ENCODE results near the gene APC2. TPM values are rescaled to one million over a fixed set of nuclear protein-coding genes. Genes with fewer than 3 reads are reported as not detected.

APC2 gene
- total RNA-seq, 1 experiment from 2014 or later: 11.9 TPM

GRCh38 chr19:1503925-1504773 lies 54.2 kb downstream of the APC2 start:
- Histone ChIP-seq H3K27ac (ENCODE audit: low read length) (no peak overlapping the region), H3K36me3 (ENCODE audit: control insufficient read depth, insufficient read depth, low read length) (no peaks in the 10 kb centered on the region), H3K9me3 (ENCODE audit: control insufficient read depth, insufficient read depth, low read depth, low read length) (no peaks in the 10 kb centered on the region), H3K4me1 (ENCODE audit: control insufficient read depth, insufficient read depth, low read length) (no peaks in the 10 kb centered on the region), H3K27me3 (ENCODE audit: control insufficient read depth, insufficient read depth, low read length) (no peaks in the 10 kb centered on the region), H3K4me3 (ENCODE audit: low read depth in 2 of 2, low read length in 2 of 2) (no peak overlapping the region)
- no peak for ATAC-seq
- no peak for DNase-seq (ENCODE audit: low read depth, low spot score)
- intact Hi-C loops (cut with micrococcal nuclease; ENCODE audit: unreplicated experiment): no loop called here
- ChIA-PET POLR2A (no interaction called here), CTCF (no interaction called here)
- in situ Hi-C loops (cut with HindIII; ENCODE audit: low pct_unique_long_range_greater_than_20kb, low sequenced_read_pairs): no loop called here
- TF ChIP-seq REST (IDR thresholded peaks at IDR 0.05; ENCODE audit: insufficient read depth in 1 of 2, low read depth in 2 of 2, low read length in 1 of 2) (no peak), SIN3A (IDR thresholded peaks at IDR 0.05; ENCODE audit: borderline replicate concordance, insufficient read depth, low read depth, low read length) (no peak), TCF7L2 (IDR thresholded peaks at IDR 0.05; ENCODE audit: low read depth, low read length) (no peak), CTCF (IDR thresholded peaks at IDR 0.05) (no peak), POLR2AphosphoS5 (IDR thresholded peaks at IDR 0.05; ENCODE audit: low read depth, low read length) (no peak)
- BruUV-seq (replicated peaks): no TSS peak

- intact Hi-C loops (cut with micrococcal nuclease; ENCODE audit: unreplicated experiment): no loop called here
- POLR2A ChIA-PET: no interaction called here
Measured at GRCh38 chr19:1505012-1505411, 55.1 kb downstream of the APC2 start.

More at GRCh38 chr19:1505012-1505411, 55.1 kb downstream of the APC2 start:
- TF ChIP-seq SIN3A (IDR thresholded peaks at IDR 0.05; ENCODE audit: borderline replicate concordance, insufficient read depth, low read depth, low read length) (no peak), POLR2AphosphoS5 (IDR thresholded peaks at IDR 0.05; ENCODE audit: low read depth, low read length) (no peak), TCF7L2 (IDR thresholded peaks at IDR 0.05; ENCODE audit: low read depth, low read length) (no peak), REST (IDR thresholded peaks at IDR 0.05; ENCODE audit: insufficient read depth in 1 of 2, low read depth in 2 of 2, low read length in 1 of 2) (no peak), CTCF (IDR thresholded peaks at IDR 0.05) (no peak)
- CTCF ChIA-PET: interaction anchor here (0.6 kb wide), 1 partner anchor 600 kb away, joined by 8 read pairs; no protein-coding TSS in a partner anchor
- BruUV-seq (replicated peaks): no TSS peak
- H3K4me3 ChIP-seq (ENCODE audit: low read depth in 2 of 2, low read length in 2 of 2): no peak overlapping the region
- in situ Hi-C loops (cut with HindIII; ENCODE audit: low pct_unique_long_range_greater_than_20kb, low sequenced_read_pairs): no loop called here
- H3K4me1 ChIP-seq (ENCODE audit: control insufficient read depth, insufficient read depth, low read length): no peaks in the 10 kb centered on the region
- H3K27me3 ChIP-seq (ENCODE audit: control insufficient read depth, insufficient read depth, low read length): no peaks in the 10 kb centered on the region
- no peak for ATAC-seq
- no peaks in the 10 kb centered on the region for H3K9me3 ChIP-seq (ENCODE audit: control insufficient read depth, insufficient read depth, low read depth, low read length)
- no peak for DNase-seq (ENCODE audit: low read depth, low spot score)
- no peak overlapping the region for H3K27ac ChIP-seq (ENCODE audit: low read length)
- no peaks in the 10 kb centered on the region for H3K36me3 ChIP-seq (ENCODE audit: control insufficient read depth, insufficient read depth, low read length)

Measured in Panc1 (cell line).